Measurements from ENCODE around the gene NDUFV2. TPM values are rescaled to one million over a fixed set of nuclear protein-coding genes. Genes with fewer than 3 reads are reported as not detected.

The NDUFV2 gene
- total RNA-seq, 2 experiments from 2014 or later, result 230 to 231 TPM

- Mint-ChIP-seq H3K27me3 (no peaks in the 10 kb centered on the region), H3K4me1 (ENCODE audit: low read depth) (peaks cover 83% of the 10 kb centered on the region), H3K4me3 (no peak overlapping the region), H3K9me3 (no peaks in the 10 kb centered on the region), H3K27ac (peak overlapping the region; percentile 63), H3K36me3 (ENCODE audit: low read depth) (peaks cover 64% of the 10 kb centered on the region)
- Histone ChIP-seq H3K27ac (ENCODE audit: low read depth in 1 of 2, low read length in 2 of 2) (no peak overlapping the region), H3K36me3 (ENCODE audit: insufficient read depth, low read length) (peaks cover 9% of the 10 kb centered on the region), H3K9me3 (ENCODE audit: control insufficient read depth in 1 of 2, insufficient read depth in 1 of 2, low read length in 2 of 2) (no peaks in the 10 kb centered on the region), H3K27me3 (ENCODE audit: control insufficient read depth in 1 of 2, insufficient read depth in 2 of 2, low read length in 2 of 2) (no peaks in the 10 kb centered on the region), H3K4me1 (ENCODE audit: insufficient read depth, low read length) (peaks cover 44% of the 10 kb centered on the region), H3K4me3 (ENCODE audit: low read length) (no peak overlapping the region)
- ChIA-PET CTCF (no interaction called here), POLR2A (no interaction called here)
- DNase-seq (no peak), ATAC-seq (ENCODE audit: poor library complexity) (no peak)
- TF ChIP-seq CTCF (IDR thresholded peaks at IDR 0.05), result no peak
- intact Hi-C loops (cut with DNase I, micrococcal nuclease), result no loop called here
Observed at GRCh38 chr18:9175115-9175514, 72.6 kb downstream of the NDUFV2 start.

- Histone ChIP-seq H3K36me3 (ENCODE audit: insufficient read depth, low read length) (peaks cover 9% of the 10 kb centered on the region), H3K9me3 (ENCODE audit: control insufficient read depth in 1 of 2, insufficient read depth in 1 of 2, low read length in 2 of 2) (no peaks in the 10 kb centered on the region), H3K4me1 (ENCODE audit: insufficient read depth, low read length) (peaks cover 38% of the 10 kb centered on the region), H3K27me3 (ENCODE audit: control insufficient read depth in 1 of 2, insufficient read depth in 2 of 2, low read length in 2 of 2) (no peaks in the 10 kb centered on the region), H3K27ac (ENCODE audit: low read depth in 1 of 2, low read length in 2 of 2) (no peak overlapping the region), H3K4me3 (ENCODE audit: low read length) (no peak overlapping the region)
- no peaks in the 10 kb centered on the region for H3K9me3 Mint-ChIP-seq
- no peak for TF ChIP-seq CTCF (IDR thresholded peaks at IDR 0.05)
- intact Hi-C loops (cut with DNase I, micrococcal nuclease), result no loop called here
- H3K4me1 Mint-ChIP-seq (ENCODE audit: low read depth), result peaks cover 86% of the 10 kb centered on the region
- ChIA-PET POLR2A (no interaction called here), CTCF (no interaction called here)
- no peak overlapping the region for H3K27ac Mint-ChIP-seq
- no peak overlapping the region for H3K4me3 Mint-ChIP-seq
- ATAC-seq (ENCODE audit: poor library complexity) (no peak), DNase-seq (no peak)
- peaks cover 54% of the 10 kb centered on the region for H3K36me3 Mint-ChIP-seq (ENCODE audit: low read depth)
- no peaks in the 10 kb centered on the region for H3K27me3 Mint-ChIP-seq
Observed at GRCh38 chr18:9177031-9177430, 74.5 kb downstream of the NDUFV2 start.

GRCh38 chr18:9177466-9177865, 75.0 kb downstream of the NDUFV2 start:
- ChIA-PET CTCF (no interaction called here), POLR2A (no interaction called here)
- H3K4me3 ChIP-seq (ENCODE audit: low read length), result no peak overlapping the region
- Mint-ChIP-seq H3K4me1 (ENCODE audit: low read depth) (peaks cover 86% of the 10 kb centered on the region), H3K27ac (peak overlapping the region; percentile 34), H3K36me3 (ENCODE audit: low read depth) (peaks cover 54% of the 10 kb centered on the region), H3K9me3 (no peaks in the 10 kb centered on the region), H3K4me3 (no peak overlapping the region), H3K27me3 (no peaks in the 10 kb centered on the region)
- H3K9me3 ChIP-seq (ENCODE audit: control insufficient read depth in 1 of 2, insufficient read depth in 1 of 2, low read length in 2 of 2), result no peaks in the 10 kb centered on the region
- intact Hi-C loops (cut with DNase I, micrococcal nuclease), result no loop called here
- peaks cover 37% of the 10 kb centered on the region for H3K4me1 ChIP-seq (ENCODE audit: insufficient read depth, low read length)
- no peak for TF ChIP-seq CTCF (IDR thresholded peaks at IDR 0.05)
- no peak for ATAC-seq (ENCODE audit: poor library complexity)
- no peak overlapping the region for H3K27ac ChIP-seq (ENCODE audit: low read depth in 1 of 2, low read length in 2 of 2)
- peaks cover 14% of the 10 kb centered on the region for H3K36me3 ChIP-seq (ENCODE audit: insufficient read depth, low read length)
- DNase-seq, result no peak
- no peaks in the 10 kb centered on the region for H3K27me3 ChIP-seq (ENCODE audit: control insufficient read depth in 1 of 2, insufficient read depth in 2 of 2, low read length in 2 of 2)
